PC-3 (cell line): Measurements from ENCODE around the gene DAAM1. TPM values are rescaled to one million over a fixed set of nuclear protein-coding genes. Genes with fewer than 3 reads are reported as not detected.

Source experiments
- ATAC-seq: fragments of 200-7000 bp; cut with Tn5 transposase; 2 replicates; pipeline ENCODE4 v1.9.1; 2020; ENCODE audit warnings: mild to moderate bottlenecking, moderate library complexity
- BruUV-seq: library from RNA; stranded (reverse); fragments of 400-500 nt; replicated peaks from 2 replicates; lab custom pipeline; 2021; lab: Mats Ljungman, UMichigan
- CTCF ChIA-PET: fragments of 300-600 bp; sonication (Branson Sonifier 250); formaldehyde crosslinking; loops from one replicate; lab custom pipeline; 2022; ENCODE audit warnings: antibody characterized with exemption; lab: Charles Lee
- POLR2A ChIA-PET: fragments of 300-600 bp; sonication (Branson Sonifier 250); formaldehyde crosslinking; loops from one replicate; lab custom pipeline; 2022; ENCODE audit warnings: antibody characterized with exemption; ENCODE audit not compliant: unreplicated experiment; lab: Charles Lee
- DNase-seq: peaks from one replicate; pipeline ENCODE4 v3.0.0-alpha.2; 2015
- H2AFZ ChIP-seq: fragments of 300-600 bp; sonication (generic); 2 replicates; pipeline ENCODE4 v1.6.0; 2016; ENCODE audit warnings: antibody characterized with exemption, low read length
- H3F3A ChIP-seq: fragments of 300-600 bp; sonication (generic); one replicate; pipeline ENCODE4 v1.6.0; 2017; ENCODE audit warnings: antibody characterized with exemption, low read length, control low read depth, mild to moderate bottlenecking; ENCODE audit not compliant: unreplicated experiment
- H3K27ac ChIP-seq: fragments of 300-600 bp; sonication (generic); 2 replicates; pipeline ENCODE4 v1.5.1; 2016; ENCODE audit warnings: mild to moderate bottlenecking, low read length
- H3K27me3 ChIP-seq: fragments of 300-600 bp; sonication (generic); 2 replicates; pipeline ENCODE4 v1.6.1; 2016; ENCODE audit warnings: low read length, mixed read lengths
- H3K36me3 ChIP-seq: fragments of 300-600 bp; sonication (generic); 2 replicates; pipeline ENCODE4 v1.6.1; 2016; ENCODE audit warnings: low read depth, mixed run types, low read length, mixed read lengths
- H3K4me1 ChIP-seq: fragments of 300-600 bp; sonication (generic); 2 replicates; pipeline ENCODE4 v1.5.1; 2016; ENCODE audit warnings: low read length; ENCODE audit not compliant: insufficient read depth
- H3K4me2 ChIP-seq: fragments of 300-600 bp; sonication (generic); 2 replicates; pipeline ENCODE4 v1.6.0; 2016; ENCODE audit warnings: low read length
- H3K4me3 ChIP-seq: fragments of 300-600 bp; sonication (generic); 2 replicates; pipeline ENCODE4 v1.5.1; 2016; ENCODE audit warnings: mild to moderate bottlenecking, low read length, mixed read lengths
- H3K79me2 ChIP-seq: fragments of 300-600 bp; sonication (generic); 2 replicates; pipeline ENCODE4 v1.6.1; 2017; ENCODE audit warnings: low read length, mixed read lengths
- H3K9ac ChIP-seq: fragments of 300-600 bp; sonication (generic); 2 replicates; pipeline ENCODE4 v1.6.0; 2016; ENCODE audit warnings: mild to moderate bottlenecking, low read length
- H3K9me2 ChIP-seq: fragments of 300-600 bp; sonication (generic); replicated peaks from 2 replicates; pipeline ENCODE4 v1.6.1; 2016; ENCODE audit warnings: mixed run types, low read length, mixed read lengths
- H3K9me3 ChIP-seq: fragments of 300-600 bp; sonication (generic); 2 replicates; pipeline ENCODE4 v1.6.1; 2016; ENCODE audit warnings: low read length, mixed read lengths
- H4K20me1 ChIP-seq: fragments of 300-600 bp; sonication (generic); 2 replicates; pipeline ENCODE4 v1.6.1; 2016; ENCODE audit warnings: low read length, mixed read lengths
- EZH2 ChIP-seq: fragments of 300-600 bp; sonication (generic); IDR thresholded peaks from one replicate; pipeline ENCODE4 v1.6.1; 2017; ENCODE audit warnings: antibody characterized with exemption, mild to moderate bottlenecking, low read length; ENCODE audit not compliant: unreplicated experiment
- EZH2phosphoT487 ChIP-seq: fragments of 300-600 bp; sonication (generic); IDR thresholded peaks from 2 replicates; pipeline ENCODE4 v1.6.1; 2018; ENCODE audit warnings: mild to moderate bottlenecking, antibody characterized with exemption, low read length, borderline replicate concordance
- intact Hi-C: fragments of 100-400 bp; cut with micrococcal nuclease; formaldehyde crosslinking; loops from 2 replicates; pipeline ENCODE4 v1.9.0; 2023
- total RNA-seq: library from RNA; depleted of rRNA; stranded (reverse); fragments of >200 nt; gene quantifications from 2 replicates; pipeline ENCODE4 v1.2.3, GENCODE V29; 2014
- TF ChIP-seq, protein P1 (sequence below): fragments of 300-600 bp; sonication (generic); conservative IDR thresholded peaks from 2 replicates; pipeline ENCODE4 v1.5.1; 2017; ENCODE audit warnings: antibody characterized with exemption, low read depth, mild to moderate bottlenecking, low read length

DAAM1 gene
- total RNA-seq, 1 experiment from 2014 or later, result 32.7 TPM

DNA sequence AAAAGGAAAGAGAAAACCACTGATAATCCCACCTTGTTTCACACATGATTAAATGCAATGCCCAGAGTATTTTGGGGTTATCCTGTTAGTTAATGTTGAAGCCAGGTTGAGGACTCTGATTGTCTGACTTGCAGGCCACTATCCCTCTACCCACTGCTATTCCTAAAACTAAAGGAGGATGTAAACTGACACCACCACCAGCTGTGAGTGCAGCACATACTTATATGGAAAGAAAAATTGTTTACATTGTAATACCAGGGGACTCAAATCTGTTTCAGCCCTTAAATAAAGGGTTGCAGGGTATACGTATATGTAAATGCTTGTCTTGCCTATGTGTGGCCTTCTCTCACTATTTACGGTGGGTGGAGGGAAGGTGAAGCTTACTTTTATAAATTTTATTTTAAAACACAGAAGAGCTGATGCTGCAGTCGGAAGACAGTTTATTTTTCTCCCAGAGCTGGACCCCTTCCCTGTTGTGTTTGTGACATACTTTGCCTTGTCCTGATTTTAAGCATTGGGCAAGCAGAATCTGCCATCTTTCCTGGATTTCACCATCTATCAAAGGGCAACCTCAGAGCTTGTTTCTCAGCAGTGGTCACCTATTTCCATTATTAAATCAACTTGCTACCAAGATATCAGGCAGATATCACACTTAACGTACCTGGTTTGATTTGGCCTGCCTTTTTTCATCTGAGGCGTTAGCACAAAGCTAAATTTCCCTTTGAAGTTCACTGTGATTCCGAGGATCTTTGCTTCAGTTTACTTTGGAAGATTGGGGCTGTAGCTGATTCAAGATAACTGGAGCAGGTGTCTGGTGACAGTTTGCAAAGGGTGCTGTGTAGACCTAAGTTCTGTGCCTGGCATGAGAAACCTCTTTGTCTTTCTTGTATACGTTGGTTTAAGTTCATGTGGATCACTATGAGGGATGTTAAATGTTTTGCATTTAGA lies 25.2 kb downstream of the DAAM1 start:
- Histone ChIP-seq H3K4me3 (no peak overlapping the region), H2AFZ (no peak overlapping the region), H4K20me1 (no peaks in the 10 kb centered on the region), H3K4me1 (peaks cover 7% of the 10 kb centered on the region; the same call in 1 of the 2 replicates), H3K4me2 (no peak overlapping the region), H3K79me2 (peaks cover 9% of the 10 kb centered on the region; the same call in 1 of the 2 replicates), H3F3A (no peaks in the 10 kb centered on the region), H3K27me3 (no peaks in the 10 kb centered on the region), H3K27ac (no peak overlapping the region), H3K9me2 (no peaks in the 10 kb centered on the region), H3K9ac (no peak overlapping the region), H3K36me3 (no peaks in the 10 kb centered on the region), H3K9me3 (no peaks in the 10 kb centered on the region)
- CTCF ChIA-PET, result interaction anchor here (0.6 kb wide), 1 partner anchor 210 kb away, joined by 3 read pairs; no protein-coding TSS in a partner anchor
- intact Hi-C loops, result no loop called here
- DNase-seq (peak; percentile 33), ATAC-seq (peak; percentile 78)
- POLR2A ChIA-PET, result interaction anchor here (0.6 kb wide), 1 partner anchor 63 kb away, joined by 3 read pairs; no protein-coding TSS in a partner anchor
- no TSS peak for BruUV-seq
- TF ChIP-seq EZH2phosphoT487, result no peak
- no peak for TF ChIP-seq EZH2
- TF ChIP-seq, protein P1, sequence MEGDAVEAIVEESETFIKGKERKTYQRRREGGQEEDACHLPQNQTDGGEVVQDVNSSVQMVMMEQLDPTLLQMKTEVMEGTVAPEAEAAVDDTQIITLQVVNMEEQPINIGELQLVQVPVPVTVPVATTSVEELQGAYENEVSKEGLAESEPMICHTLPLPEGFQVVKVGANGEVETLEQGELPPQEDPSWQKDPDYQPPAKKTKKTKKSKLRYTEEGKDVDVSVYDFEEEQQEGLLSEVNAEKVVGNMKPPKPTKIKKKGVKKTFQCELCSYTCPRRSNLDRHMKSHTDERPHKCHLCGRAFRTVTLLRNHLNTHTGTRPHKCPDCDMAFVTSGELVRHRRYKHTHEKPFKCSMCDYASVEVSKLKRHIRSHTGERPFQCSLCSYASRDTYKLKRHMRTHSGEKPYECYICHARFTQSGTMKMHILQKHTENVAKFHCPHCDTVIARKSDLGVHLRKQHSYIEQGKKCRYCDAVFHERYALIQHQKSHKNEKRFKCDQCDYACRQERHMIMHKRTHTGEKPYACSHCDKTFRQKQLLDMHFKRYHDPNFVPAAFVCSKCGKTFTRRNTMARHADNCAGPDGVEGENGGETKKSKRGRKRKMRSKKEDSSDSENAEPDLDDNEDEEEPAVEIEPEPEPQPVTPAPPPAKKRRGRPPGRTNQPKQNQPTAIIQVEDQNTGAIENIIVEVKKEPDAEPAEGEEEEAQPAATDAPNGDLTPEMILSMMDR, result no peak

DNA sequence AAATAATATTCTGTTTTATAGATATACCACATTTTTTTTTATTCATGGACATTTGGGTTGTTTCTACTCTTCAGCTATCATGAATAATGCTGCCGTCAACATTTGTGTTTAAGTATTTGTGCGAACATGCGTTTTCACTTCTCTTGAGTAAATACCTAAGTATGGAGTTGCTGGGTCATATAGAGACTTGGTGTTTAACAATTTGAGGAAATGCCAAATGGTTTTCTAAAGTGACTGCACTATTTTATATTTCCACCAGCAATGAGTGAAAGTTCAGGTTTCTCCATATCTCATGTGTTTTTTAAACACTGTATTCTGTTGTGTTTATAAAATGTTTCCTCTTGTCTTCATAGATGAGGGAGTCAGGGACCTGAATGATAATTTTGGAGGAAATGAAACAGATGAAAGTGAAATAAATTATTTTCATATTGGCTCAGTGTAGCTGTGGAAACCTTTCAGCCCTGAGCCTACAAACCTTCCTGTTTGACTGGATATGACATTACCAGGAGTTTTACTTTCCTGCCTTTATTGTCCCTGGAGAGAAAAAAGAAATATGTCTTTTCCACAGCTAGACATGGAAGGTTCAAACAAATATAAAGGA lies 26.3 kb downstream of the DAAM1 start:
- H3K9ac ChIP-seq, result no peak overlapping the region
- POLR2A ChIA-PET, result no interaction called here

More for the DNA sequence above, 26.3 kb downstream of the DAAM1 start:
- Histone ChIP-seq H3K27me3 (no peaks in the 10 kb centered on the region), H3K36me3 (no peaks in the 10 kb centered on the region), H3K27ac (no peak overlapping the region), H3K79me2 (peaks cover 9% of the 10 kb centered on the region; the same call in 1 of the 2 replicates), H3K9me2 (no peaks in the 10 kb centered on the region), H3K4me2 (no peak overlapping the region), H3F3A (no peaks in the 10 kb centered on the region), H4K20me1 (no peaks in the 10 kb centered on the region), H3K4me1 (peaks cover 7% of the 10 kb centered on the region; the same call in 1 of the 2 replicates), H3K9me3 (no peaks in the 10 kb centered on the region), H2AFZ (no peak overlapping the region), H3K4me3 (no peak overlapping the region)
- DNase-seq (no peak), ATAC-seq (no peak)
- TF ChIP-seq EZH2phosphoT487 (no peak), EZH2 (no peak)
- TF ChIP-seq, protein P1, result no peak
- CTCF ChIA-PET, result no interaction called here
- no TSS peak for BruUV-seq
- intact Hi-C loops, result no loop called here
